DMS79 (cell line): ENCODE results near the gene TRIM24.
"Not testable (repeated sequence)": the region's sequence is repeated elsewhere in the genome, so short reads cannot be mapped to it uniquely, and the experiment has no call there.

Experiments used
- DNase-seq: peaks from one replicate; lab custom pipeline; 2025; lab: John Stamatoyannopoulos, UW

The TRIM24 gene

DNA sequence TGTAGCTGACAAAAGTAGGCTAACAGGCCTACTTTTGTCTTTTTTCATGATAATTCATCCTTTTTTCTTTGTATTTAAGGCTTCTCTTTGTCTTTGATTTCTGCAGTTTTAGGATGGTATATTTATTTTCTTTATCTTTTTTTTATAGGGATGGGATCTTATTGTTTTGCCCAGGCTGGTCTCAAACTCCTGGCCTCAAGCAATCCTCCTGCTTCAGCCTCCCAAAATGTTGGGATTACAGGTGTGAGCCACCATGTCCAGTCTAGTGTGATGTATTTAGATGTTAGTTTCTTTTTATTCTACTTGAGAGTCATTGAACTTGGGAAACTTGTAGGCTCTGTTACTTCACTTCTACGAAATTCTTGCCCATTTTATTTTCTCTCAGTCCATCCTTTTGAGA is 35.4 kb downstream of the TRIM24 start:
- no peak for DNase-seq

DNA sequence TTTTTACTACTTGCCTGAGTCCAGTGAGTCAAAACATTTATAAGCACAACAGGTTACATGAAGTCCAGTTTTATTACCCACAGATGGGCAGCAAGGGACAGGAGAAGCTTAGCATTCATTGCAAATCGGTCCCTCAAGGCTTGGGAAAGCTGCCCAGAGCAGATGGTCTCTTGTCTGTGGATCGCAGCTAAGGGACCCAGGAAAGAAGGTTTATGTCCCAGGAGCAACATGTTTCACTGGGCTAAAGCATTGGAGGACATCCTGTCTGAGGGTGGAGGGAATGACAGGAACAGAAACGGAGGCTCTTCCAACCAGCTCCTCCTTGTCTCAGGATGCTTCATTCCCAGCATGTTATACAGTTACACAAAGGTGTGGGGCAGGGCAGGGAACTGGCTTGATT is 39.3 kb downstream of the TRIM24 start:
- no peak for DNase-seq

DNA sequence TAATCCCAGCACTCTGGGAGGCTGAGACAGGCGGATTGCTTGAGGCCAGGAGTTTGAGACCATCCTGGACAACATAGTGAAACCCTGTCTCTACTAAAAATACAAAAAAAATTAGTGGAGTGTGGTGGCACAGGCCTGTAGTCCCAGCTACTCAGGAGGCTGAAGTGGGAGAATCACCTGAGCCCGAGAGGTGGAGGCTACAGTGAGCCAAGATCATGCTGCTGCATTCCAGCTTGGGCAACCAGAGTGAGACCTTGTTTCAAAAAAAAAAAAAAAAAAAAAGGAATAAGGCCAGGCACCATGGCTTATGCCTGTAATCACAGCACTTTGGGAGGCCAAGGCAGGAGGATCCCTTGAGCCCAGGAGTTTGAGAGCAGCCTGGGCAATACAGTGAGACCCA is 40.2 kb downstream of the TRIM24 start:
- not testable (repeated sequence) for DNase-seq

DNA sequence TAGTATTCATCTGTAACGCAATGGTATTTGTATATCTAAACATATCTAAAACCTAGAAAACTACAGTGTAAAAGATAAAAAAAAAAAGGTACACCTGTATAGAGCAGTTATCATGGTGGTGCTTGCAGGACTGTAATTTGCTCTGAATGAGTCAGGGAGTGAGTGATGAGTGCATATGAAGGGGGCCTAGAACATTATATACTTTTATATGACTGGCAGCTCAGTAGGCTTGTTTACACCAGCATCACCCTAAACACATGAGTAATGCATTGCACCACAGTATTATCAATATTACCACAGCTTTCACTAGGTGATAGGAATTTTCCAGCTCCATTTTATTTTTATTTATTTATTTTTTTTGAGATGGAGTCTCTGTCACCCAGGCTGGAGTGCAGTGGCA is 40.8 kb downstream of the TRIM24 start:
- no peak for DNase-seq

DNA sequence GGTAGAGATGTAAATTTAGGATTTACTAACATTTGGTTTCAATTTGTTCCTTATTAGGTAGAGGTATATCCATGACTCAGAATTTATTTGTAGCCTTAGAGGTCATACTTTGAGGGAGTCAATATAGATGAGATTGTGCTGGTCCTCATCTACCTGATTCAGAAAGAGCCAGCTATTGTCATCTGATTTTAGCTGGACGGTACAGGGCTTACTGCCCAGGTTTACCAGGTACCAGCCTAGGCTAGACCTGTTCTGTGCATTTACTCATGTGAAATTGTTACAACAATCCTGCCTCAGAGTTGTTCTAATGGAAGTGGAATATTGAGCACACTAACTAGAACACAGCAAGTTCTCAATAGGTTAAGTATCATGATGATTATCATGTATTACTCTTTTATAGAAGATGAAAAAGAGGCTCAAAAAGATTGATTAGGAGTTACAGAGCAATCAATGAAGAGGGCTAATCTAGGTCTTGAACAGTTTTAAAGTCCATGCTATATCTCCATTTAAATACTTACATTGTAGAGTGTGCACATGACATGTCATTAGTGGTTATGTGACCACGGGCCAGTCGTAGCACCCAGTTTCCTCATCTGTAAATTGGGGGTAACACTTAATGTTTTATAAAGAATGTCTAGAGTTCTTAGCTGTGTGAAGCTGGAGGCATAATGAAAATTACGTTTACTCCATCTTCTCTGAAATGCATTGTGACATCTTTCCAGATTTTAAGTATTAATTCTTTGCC is 42.1 kb downstream of the TRIM24 start:
- DNase-seq, result no peak

DNA sequence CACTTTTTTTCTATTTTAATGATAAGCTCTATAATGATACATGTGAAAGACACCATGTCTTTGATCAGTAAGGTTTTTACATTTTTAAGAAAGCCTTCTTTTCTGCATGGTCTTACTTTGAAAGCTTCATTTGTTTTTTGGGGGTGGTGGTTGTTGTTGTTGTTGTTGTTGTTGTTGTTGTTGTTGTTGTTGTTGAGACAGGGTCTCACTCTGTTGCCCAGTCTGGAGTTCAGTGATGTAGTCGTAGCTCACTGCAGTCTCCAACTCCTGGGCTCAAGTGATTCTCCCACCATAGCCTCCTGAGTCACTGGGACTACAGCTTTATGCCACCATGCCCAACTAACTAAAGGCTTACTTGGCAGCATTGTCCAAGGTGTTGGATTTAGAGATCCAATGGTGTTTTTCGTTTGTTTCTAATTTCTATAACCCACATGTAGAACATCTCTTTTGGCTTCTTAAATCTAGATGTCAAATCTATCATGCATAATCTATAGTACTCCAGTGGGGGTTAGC is 45.4 kb downstream of the TRIM24 start:
- DNase-seq, result no peak

DNA sequence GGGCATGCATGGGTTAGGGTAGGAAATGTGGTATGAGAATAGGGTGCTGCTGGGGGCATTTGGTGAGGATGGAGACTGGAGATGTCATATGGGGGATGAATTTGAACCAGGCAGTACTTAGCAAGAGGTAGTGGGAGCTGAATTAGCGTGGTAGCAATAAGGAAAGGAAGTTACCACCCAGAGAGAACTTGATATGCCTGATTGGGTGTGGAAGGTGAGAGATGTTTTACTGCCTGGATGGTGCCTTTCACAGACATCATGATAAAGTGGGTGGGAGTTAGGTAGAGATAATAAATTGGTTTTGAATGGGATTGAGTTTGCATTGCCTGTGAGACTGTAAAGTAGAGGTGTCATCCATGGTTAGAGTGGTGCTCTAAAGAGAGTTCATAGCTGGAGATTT is 46.7 kb downstream of the TRIM24 start:
- DNase-seq, result no peak

DNA sequence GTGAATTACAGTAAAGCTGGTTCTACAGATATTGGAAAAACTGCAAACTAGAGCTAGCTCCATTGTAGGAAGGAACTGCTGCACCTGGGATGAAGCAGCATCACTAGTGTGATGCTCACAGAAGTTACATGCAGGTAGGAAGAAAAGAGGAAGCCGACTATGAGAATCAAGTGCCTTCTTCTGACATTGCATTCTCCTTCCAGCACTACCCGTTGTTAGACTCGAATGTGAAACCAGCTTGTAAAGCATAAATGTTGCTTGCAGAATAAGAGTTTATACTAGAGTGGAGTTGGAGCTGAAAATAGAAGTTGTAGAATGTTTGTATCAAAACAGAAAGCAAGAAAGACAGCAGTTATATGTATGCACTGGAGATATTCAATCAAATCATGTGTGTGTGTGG is 49.9 kb downstream of the TRIM24 start:
- DNase-seq, result no peak

DNA sequence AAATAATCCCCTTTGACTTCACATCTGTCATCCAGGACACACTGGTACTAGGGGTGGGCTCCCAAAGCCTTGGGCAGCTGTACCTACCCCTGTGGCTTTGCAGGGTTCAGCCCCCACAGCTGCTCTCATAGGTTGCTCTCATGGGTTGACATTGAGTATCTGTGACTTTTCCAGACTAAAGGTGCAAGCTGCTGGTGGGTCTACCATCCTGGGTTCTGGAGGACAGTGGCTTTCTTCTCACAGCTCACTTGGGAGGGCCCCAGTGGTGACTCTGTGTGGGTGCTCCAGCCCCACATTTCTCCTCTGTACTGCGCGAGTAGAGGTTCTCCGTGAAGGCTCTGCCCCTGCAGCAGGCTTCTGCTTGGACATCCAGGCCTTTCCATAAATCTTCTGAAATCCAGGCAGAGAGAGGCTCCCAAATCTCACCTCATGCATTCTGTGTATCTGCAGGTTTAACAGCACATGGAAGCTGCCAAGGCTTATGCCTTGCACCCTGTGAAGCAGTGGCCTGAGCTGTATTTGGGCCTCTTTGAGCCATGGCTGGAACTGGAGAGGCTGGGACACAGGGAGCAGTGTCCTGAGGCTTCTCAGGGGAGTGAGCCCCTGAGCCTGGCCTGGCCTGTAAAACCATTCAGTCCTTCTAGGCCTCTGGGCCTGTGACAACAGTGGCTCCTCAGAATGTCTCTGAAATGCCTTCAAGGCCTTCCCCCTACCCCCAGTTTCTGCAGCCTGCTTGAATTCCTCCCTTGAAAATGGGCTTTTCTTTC is 52.2 kb downstream of the TRIM24 start:
- no peak for DNase-seq

DNA sequence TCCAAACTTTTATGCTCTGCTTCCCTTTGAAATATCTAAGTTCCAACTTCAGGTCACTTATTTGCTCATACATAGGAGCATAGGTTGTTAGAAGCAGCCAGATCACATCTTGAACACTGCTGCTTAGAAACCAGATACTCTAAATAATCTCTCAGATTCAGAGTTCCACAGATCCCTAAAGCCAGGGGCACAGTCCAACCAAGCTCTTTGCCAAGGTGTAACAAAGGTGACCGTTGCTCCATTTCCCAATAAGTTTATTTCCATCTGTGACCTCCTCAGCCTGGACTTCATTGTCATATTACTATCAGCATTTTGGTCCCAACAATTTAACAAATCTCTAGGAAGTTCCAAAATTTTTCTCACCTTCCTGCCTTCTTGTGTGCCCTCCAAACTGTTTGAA is 52.8 kb downstream of the TRIM24 start:
- no peak for DNase-seq

DNA sequence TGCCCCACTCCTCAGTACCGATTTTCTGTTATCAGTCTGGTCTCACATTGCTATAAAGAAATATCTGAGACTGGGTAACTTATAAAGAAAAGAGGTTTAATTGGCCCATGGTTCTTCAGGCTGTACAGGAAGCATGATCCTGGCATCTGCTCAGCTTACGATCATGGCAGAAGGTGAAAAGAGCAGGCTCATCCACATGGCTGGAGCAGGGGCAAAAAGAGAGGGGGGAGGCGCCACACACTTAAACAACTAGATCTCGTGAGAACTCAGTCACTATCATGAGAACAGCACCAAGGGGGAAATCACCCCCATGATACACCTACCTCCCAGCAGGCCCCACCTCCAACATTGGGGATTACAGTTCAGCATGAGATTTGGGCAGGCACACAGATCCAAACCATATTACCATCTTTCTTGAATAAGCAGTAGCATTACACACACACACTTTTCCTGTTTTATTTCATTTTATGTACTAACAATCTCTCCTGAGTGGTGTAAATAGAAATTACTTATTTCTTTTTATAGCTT is 53.3 kb downstream of the TRIM24 start:
- no peak for DNase-seq

DNA sequence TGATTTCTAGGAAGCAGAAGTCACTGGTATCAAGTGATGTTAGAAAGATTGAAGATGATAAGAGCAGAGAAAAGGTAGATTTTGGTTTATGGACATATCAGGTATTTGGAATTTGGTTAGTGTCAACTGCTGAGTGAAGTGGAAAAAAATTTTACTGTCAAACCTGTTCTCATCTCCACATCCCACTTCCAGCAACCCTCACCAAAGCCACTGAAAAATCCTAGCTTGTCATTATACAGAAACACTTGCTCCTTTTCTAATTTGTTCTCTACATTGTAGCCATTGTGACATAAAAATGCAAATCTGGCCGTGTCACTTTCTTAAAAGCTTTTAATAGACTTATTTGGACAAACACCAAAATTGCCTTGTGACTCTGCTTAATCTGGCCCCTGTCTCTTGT is 54.0 kb downstream of the TRIM24 start:
- DNase-seq, result no peak

DNA sequence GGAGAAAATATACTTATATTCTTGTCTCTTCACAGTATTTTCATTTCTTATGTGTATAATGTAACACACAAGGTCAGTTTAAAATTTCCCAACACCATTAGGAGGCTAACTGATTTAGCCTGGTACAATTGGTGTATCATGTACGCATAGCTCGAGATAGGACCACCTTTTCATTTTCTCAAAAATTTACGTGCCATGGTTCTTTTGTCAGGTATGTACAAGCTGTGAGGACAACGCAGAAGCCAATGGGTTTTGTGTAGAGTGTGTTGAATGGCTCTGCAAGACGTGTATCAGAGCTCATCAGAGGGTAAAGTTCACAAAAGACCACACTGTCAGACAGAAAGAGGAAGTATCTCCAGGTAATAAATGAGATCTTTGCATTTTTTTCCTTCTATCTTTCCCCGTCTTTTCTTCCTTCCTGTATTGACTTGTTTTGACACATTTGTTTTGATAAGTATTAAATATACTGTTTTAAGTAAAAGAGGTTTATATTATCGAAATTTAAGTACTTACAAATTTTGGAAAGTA is 55.0 kb downstream of the TRIM24 start:
- DNase-seq, result no peak

DNA sequence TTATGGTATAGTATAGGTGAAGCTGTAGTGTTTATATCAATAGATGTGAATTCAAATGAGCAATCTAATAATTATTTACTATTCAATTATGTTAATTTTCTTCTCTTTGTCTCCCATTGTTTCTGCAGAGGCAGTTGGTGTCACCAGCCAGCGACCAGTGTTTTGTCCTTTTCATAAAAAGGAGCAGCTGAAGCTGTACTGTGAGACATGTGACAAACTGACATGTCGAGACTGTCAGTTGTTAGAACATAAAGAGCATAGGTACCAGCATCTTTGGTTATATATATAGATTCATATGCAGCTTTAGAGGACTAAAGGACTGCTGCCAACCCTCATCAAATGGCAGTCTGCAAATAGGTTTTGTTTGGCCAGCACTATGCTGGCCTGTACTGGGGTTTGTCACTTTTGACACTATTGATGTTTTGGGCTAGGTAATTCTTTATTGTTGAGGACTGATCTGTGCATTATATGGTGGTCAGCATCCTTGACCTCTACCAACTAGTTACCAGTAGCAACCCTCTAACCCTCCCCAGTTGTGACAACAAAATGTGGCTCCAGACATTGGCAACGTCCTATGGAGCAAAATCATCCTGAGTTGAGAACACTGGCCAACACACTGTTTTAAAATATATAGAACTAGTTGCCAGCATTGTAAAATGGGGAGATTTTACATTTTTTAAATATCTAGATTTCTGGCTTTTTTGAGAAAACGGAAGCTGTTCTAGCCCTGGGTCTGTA is 59.2 kb downstream of the TRIM24 start:
- no peak for DNase-seq

DNA sequence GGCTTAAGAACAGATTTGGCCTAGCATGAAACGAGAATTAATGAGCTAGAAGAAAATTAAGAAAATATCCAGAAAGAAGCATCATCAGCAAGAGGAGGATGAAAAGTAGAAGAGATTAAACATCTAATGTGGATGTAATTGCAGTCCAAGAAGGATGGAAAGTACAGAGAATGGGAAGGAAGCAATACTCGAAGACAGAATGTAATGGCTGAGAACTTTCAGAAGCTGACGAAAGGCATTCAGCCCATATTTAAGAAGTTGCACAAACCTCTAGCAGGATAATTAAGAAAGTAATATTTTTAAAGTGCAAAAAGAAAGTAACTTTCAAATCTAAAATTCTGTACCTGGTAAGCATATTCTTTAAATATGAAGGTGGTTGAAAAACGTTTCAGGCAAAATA is 60.7 kb downstream of the TRIM24 start:
- DNase-seq, result no peak

DNA sequence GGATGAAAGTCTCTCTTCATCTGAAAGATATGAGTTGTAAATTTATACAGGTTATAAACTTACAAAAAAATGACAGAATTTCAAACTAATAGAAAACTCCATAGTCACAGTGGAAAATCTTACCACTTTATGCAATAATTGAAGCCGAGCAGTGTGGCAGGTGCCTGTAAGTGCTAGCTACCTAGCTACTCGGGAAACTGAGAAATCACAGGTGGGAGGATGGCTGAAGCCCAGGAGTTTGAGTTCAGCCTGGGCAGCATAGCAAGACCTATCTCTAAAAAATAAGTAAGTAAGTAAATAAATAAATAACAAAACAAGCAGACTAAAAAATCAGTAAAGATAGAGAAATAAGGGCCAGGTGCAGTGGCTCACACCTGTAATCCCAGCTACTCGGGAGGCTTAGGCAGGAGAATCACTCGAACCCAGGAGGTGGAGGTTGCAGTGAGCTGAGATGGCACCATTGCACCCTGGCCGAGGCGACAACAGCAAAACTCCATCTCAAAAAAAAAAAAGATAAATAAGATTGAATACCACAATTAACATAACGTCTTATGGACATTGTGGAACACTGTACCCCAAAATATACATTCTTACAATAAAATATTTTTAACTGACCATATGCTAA is 61.9 kb downstream of the TRIM24 start:
- DNase-seq, result no peak

DNA sequence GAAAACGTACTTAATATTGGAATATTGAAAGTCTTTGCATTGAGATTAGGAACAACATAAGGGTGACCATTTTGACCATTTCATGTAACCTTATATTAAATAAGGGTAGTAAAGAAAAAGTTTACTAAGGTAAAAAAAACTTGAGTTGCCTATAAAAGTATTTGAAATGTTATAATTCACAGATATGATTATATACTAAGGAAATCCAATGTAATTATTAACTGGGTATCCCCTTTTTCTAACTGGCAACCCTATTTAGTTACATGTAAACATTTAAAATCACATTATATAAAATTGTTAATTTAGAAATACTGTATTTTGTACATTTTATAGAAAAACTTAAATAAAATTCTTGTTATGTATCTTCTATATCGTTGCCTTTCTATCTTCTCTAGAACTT is 64.2 kb downstream of the TRIM24 start:
- DNase-seq, result no peak

DNA sequence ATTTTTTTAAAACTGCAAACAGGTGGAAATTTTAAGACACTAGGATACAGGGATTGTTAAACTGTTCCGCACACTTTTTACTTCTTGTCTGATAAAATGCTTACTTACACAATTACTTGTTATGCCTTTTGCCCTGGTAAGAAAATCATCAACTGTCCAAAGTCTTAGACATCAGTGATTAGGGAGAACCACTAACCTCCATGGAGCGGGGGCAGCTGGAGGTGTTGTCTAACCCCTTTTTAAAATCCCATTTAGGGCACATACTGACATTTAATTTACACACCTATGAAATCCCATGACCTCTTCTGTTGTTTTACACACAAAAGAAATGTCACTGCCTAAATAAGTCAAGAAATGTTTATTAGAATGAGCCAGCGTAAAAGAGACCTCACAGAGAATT is 65.7 kb downstream of the TRIM24 start:
- DNase-seq, result no peak

DNA sequence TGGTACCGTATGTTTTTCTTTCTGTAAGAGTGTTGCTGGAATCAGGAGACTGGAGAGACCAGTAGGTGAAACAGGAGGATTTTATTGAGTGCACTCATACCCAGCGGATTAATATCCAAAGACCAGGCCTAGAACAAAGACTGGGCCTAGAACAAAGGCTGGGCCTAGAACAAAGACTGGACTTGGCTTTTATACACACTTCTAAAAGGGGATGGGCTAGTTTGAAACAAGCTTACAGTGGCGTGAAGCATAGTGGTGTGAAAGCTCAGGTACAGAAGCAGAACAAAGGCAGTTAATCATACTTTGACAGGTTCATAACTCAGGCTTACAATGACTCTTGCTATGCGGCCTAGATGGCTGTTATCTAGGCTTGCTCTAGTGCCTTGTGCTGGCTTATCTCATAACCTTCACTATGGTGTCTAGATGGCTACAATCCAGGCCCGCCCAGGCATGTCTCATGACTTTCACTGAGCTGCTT is 67.7 kb downstream of the TRIM24 start:
- DNase-seq, result no peak

DNA sequence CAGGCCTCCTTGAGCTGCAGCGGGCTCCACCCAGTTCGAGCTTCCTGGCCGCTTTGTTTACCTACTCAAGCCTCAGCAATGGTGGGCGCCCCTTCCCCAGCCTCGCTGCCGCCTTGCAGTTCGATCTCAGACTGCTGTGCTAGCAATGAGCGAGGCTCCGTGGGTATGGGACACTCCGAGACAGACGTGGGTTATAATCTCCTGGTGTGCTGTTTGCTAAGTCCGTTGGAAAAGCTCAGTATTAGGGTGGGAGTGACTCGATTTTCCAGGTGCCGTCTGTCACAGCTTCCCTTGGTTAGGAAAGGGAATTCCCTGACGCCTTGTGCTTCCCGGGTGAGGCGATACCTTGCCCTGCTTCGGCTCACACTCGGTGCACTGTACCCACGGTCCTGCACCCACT is 76.8 kb downstream of the TRIM24 start:
- not testable (repeated sequence) for DNase-seq

DNA sequence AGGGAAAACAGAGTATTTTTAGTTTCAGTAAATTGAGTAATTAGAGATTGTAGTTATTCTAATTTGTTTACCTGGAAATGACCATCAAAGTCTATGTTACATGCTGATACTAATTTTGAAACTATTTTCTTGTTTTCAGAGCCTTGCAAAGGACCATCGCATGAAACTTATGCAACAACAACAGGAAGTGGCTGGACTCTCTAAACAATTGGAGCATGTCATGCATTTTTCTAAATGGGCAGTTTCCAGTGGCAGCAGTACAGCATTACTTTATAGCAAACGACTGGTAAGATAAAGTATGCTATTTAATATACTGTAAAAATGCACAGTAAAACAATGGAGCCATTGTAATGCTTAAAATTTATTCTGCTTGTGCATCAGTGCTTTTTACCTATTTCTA is 78.5 kb downstream of the TRIM24 start:
- no peak for DNase-seq
